HCT116 (cell line): ENCODE data around the gene KCTD15.

Experiments
- EZH2phosphoT487 ChIP-seq: fragments of 200-600 bp; IDR thresholded peaks from 2 replicates; pipeline ENCODE4 v1.6.1; 2018; ENCODE audit warnings: antibody characterized with exemption, borderline replicate concordance
- POLR2A ChIP-seq: IDR thresholded peaks from 2 replicates; pipeline ENCODE4 v1.7.0; 2011; ENCODE audit warnings: borderline replicate concordance; ENCODE audit not compliant: insufficient read depth, insufficient read length; ENCODE audit errors: extremely low read depth
- REST ChIP-seq: IDR thresholded peaks from 2 replicates; pipeline ENCODE4 v1.6.1; 2012; ENCODE audit warnings: low read depth
- TCF7L2 ChIP-seq: IDR thresholded peaks from 2 replicates; pipeline ENCODE4 v1.7.0; 2011; ENCODE audit warnings: borderline replicate concordance, inconsistent platforms; ENCODE audit not compliant: insufficient read depth, insufficient read length; ENCODE audit errors: extremely low read depth
- YY1 ChIP-seq: IDR thresholded peaks from 2 replicates; pipeline ENCODE4 v1.6.1; 2011; ENCODE audit warnings: low read length, low read depth, moderate library complexity, mild to moderate bottlenecking; ENCODE audit not compliant: insufficient replicate concordance; ENCODE audit errors: extremely low read depth
- ZNF274 ChIP-seq: fragments of 200-500 bp; sonication (Bioruptor generic); IDR thresholded peaks from 2 replicates; pipeline ENCODE4 v1.6.1; 2014; ENCODE audit warnings: mild to moderate bottlenecking, low read depth, low read length, inconsistent platforms
- TF ChIP-seq, protein P1 (sequence below), 3 experiments: fragments of 200-600 bp in 1 of 3; sonication (generic) in 1 of 3; IDR thresholded peaks in 2 of 3; conservative IDR thresholded peaks in 1 of 3; 2 replicates each; pipeline ENCODE4 v1.5.1; 2012 to 2017; ENCODE audit warnings: low read depth in 2 of 3, low read length in 2 of 3, antibody characterized with exemption in 1 of 3, borderline replicate concordance in 1 of 3, control low read depth in 1 of 3, mild to moderate bottlenecking in 1 of 3, mixed read lengths in 1 of 3, mixed run types in 1 of 3, moderate library complexity in 1 of 3; ENCODE audit not compliant: insufficient read depth in 1 of 3

DNA sequence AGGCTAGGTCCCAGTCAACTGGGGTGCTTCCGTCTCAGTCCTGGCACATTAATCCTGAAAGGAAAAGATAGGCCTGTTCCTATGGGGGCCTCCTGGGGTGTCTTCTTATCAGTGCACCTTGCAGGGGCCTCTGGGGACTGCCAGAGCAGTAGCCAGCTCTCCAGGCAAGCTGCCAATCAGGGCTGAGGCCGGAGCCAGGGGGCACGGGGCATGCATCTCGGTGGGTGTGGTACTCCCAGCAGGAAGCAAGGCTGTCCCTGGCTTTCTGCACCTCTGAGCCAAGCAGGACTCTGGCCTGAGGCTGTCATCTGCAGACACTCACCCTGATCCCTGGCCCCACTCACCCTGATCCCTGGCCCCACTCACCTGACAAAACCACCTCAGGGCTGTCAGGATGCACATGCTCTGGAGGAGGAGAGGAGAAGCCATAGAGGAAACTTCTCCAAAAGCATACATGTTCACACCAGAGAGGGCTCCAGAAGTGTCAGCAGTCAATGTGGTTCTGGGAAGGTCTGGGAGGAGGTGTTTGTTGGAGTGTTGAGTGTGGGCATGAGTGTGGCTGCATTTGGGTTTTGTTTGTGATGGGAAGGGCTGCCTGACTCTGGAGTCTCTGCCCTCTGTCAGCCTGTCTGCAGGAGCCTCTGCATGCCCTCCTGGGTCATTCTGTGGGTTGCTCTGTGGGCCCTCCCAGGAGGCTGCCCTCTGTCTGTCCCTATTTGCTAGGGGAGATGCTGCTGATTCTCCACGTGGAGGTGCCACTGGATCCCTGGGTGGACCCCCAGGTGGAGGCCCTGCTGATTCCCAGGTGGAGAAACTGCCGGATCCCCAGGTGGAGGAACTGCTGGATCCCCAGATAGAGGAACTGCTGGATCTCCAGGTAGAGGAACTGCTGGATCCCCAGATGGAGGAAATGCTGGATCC lies 22.7 kb upstream of the KCTD15 start:
- TF ChIP-seq, protein P1, sequence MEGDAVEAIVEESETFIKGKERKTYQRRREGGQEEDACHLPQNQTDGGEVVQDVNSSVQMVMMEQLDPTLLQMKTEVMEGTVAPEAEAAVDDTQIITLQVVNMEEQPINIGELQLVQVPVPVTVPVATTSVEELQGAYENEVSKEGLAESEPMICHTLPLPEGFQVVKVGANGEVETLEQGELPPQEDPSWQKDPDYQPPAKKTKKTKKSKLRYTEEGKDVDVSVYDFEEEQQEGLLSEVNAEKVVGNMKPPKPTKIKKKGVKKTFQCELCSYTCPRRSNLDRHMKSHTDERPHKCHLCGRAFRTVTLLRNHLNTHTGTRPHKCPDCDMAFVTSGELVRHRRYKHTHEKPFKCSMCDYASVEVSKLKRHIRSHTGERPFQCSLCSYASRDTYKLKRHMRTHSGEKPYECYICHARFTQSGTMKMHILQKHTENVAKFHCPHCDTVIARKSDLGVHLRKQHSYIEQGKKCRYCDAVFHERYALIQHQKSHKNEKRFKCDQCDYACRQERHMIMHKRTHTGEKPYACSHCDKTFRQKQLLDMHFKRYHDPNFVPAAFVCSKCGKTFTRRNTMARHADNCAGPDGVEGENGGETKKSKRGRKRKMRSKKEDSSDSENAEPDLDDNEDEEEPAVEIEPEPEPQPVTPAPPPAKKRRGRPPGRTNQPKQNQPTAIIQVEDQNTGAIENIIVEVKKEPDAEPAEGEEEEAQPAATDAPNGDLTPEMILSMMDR (IDR thresholded peaks at IDR 0.05 in 2 of 3, conservative IDR thresholded peaks at IDR 0.05 in 1 of 3; ENCODE audit: borderline replicate concordance in 1 of 3, insufficient read depth in 1 of 3, low read depth in 2 of 3, low read length in 2 of 3), result no peak
- TF ChIP-seq TCF7L2 (no peak), EZH2phosphoT487 (no peak), ZNF274 (no peak), POLR2A (no peak), REST (no peak), YY1 (no peak)
